GM23338 (cell line): ENCODE data around the gene CRYBB3. TPM values are rescaled to one million over a fixed set of nuclear protein-coding genes. Genes with fewer than 3 reads are reported as not detected.

ENCODE experiments used
- ATAC-seq: fragments of 200-7000 bp; cut with Tn5 transposase; 3 replicates; pipeline ENCODE4 v1.9.1; 2020
- DNase-seq: peaks from one replicate; pipeline ENCODE4 v3.0.0-alpha.2; 2015; ENCODE audit warnings: low spot score
- H2AFZ ChIP-seq: fragments of 200-600 bp; sonication (generic); 2 replicates; pipeline ENCODE4 v1.8.0; 2016; ENCODE audit warnings: antibody characterized with exemption, mild to moderate bottlenecking, moderate library complexity
- H3F3A ChIP-seq: fragments of 200-600 bp; sonication (generic); replicated peaks from 2 replicates; pipeline ENCODE4 v1.8.0; 2017; ENCODE audit warnings: antibody characterized with exemption, mixed run types, low read depth
- H3K27ac ChIP-seq: fragments of 200-600 bp; sonication (generic); 2 replicates; pipeline ENCODE4 v1.6.1; 2016; ENCODE audit warnings: low read depth
- H3K27me3 ChIP-seq: fragments of 200-600 bp; sonication (generic); 2 replicates; pipeline ENCODE4 v1.8.0; 2016; ENCODE audit warnings: mild to moderate bottlenecking, mixed run types, moderate library complexity; ENCODE audit not compliant: insufficient read depth
- H3K36me3 ChIP-seq: fragments of 200-600 bp; sonication (generic); 2 replicates; pipeline ENCODE4 v1.8.0; 2016; ENCODE audit warnings: mild to moderate bottlenecking; ENCODE audit not compliant: insufficient read depth
- H3K4me1 ChIP-seq: fragments of 200-600 bp; sonication (generic); 2 replicates; pipeline ENCODE4 v1.8.0; 2016; ENCODE audit warnings: mild to moderate bottlenecking, moderate library complexity; ENCODE audit not compliant: insufficient read depth
- H3K4me2 ChIP-seq: fragments of 200-600 bp; sonication (generic); 2 replicates; pipeline ENCODE4 v1.7.1; 2017; ENCODE audit warnings: mixed run types
- H3K4me3 ChIP-seq: fragments of 200-600 bp; sonication (generic); 2 replicates; pipeline ENCODE4 v1.6.1; 2016; ENCODE audit warnings: mixed run types
- H3K79me2 ChIP-seq: fragments of 200-600 bp; sonication (generic); replicated peaks from 2 replicates; pipeline ENCODE4 v1.8.0; 2017; ENCODE audit warnings: mild to moderate bottlenecking; ENCODE audit not compliant: insufficient read depth
- H3K9me2 ChIP-seq: fragments of 200-600 bp; sonication (generic); 2 replicates; pipeline ENCODE4 v1.8.0; 2017; ENCODE audit not compliant: insufficient read depth
- H4K20me1 ChIP-seq: fragments of 200-600 bp; sonication (generic); replicated peaks from 2 replicates; pipeline ENCODE4 v1.8.0; 2017; ENCODE audit warnings: mild to moderate bottlenecking; ENCODE audit not compliant: insufficient read depth
- H3K27ac Mint-ChIP-seq: 2 replicates; pipeline ENCODE4 v1.8.0; 2020; ENCODE audit warnings: inconsistent platforms, mild to moderate bottlenecking, moderate library complexity, mixed read lengths
- H3K27me3 Mint-ChIP-seq: 3 replicates; pipeline ENCODE4 v1.8.0; 2022; ENCODE audit warnings: low read depth, mild to moderate bottlenecking, moderate library complexity, mixed read lengths, inconsistent platforms; ENCODE audit not compliant: insufficient read depth, poor library complexity
- H3K36me3 Mint-ChIP-seq: 3 replicates; pipeline ENCODE4 v1.8.0; 2021; ENCODE audit warnings: low read depth, mild to moderate bottlenecking, inconsistent platforms, moderate library complexity, mixed read lengths
- H3K4me1 Mint-ChIP-seq: 3 replicates; pipeline ENCODE4 v1.8.0; 2020; ENCODE audit warnings: mild to moderate bottlenecking, inconsistent platforms, mixed read lengths
- H3K4me3 Mint-ChIP-seq: 3 replicates; pipeline ENCODE4 v1.8.0; 2021; ENCODE audit warnings: moderate library complexity, mild to moderate bottlenecking, inconsistent platforms, mixed read lengths
- H3K9me3 Mint-ChIP-seq: 3 replicates; pipeline ENCODE4 v1.8.0; 2020; ENCODE audit warnings: moderate library complexity, mild to moderate bottlenecking, inconsistent platforms, mixed read lengths
- CTCF ChIP-seq, 2 experiments: fragments of 200-600 bp in 1 of 2; sonication (generic) in 1 of 2; conservative IDR thresholded peaks; 2 replicates each; pipeline versions ENCODE4 v1.5.1 to v1.6.1; 2016 to 2017; ENCODE audit warnings: antibody characterized with exemption in 2 of 2, low read depth in 2 of 2, mild to moderate bottlenecking in 2 of 2, moderate library complexity in 1 of 2
- EZH2 ChIP-seq: fragments of 200-600 bp; sonication (generic); IDR thresholded peaks from one replicate; pipeline ENCODE4 v1.8.0; 2017; ENCODE audit warnings: antibody characterized with exemption, mild to moderate bottlenecking, low read depth; ENCODE audit not compliant: unreplicated experiment
- JUNB ChIP-seq: IDR thresholded peaks from one replicate; pipeline ENCODE4 v1.6.1; 2016; ENCODE audit warnings: antibody characterized with exemption; ENCODE audit not compliant: unreplicated experiment
- STAT1 ChIP-seq: IDR thresholded peaks from one replicate; pipeline ENCODE4 v1.6.1; 2016; ENCODE audit warnings: antibody characterized with exemption; ENCODE audit not compliant: unreplicated experiment
- ZNF114 ChIP-seq: fragments of 250-450 bp; sonication (Bioruptor Pico); IDR thresholded peaks from 2 replicates; pipeline ENCODE4 v1.5.0; 2020; ENCODE audit warnings: mild to moderate bottlenecking, moderate library complexity
- ZNF462 ChIP-seq: fragments of 250-450 bp; sonication (Bioruptor Pico); IDR thresholded peaks from 2 replicates; pipeline ENCODE4 v1.5.0; 2020; ENCODE audit warnings: mild to moderate bottlenecking, moderate library complexity
- polyA plus RNA-seq: library from polyadenylated mRNA; unstranded; fragments of >200 nt; fragmentation: Nextera tagmentation; extraction: Ambion mirVana; gene quantifications from 2 replicates; pipeline ENCODE4 v1.2.1, GENCODE V29; 2016
- total RNA-seq: library from RNA; depleted of rRNA; stranded (reverse); fragments of >200 nt; shearing (Covaris generic); gene quantifications from 2 replicates; pipeline ENCODE4 v1.2.3, GENCODE V29; 2014

Gene CRYBB3
- total and polyA plus RNA-seq, 2 experiments from 2014 or later: 0.28 TPM; not detected in 1

- Histone ChIP-seq H3K4me3 (no peak overlapping the region), H3K4me1 (no peaks in the 10 kb centered on the region), H2AFZ (no peak overlapping the region), H3K36me3 (no peaks in the 10 kb centered on the region), H4K20me1 (no peaks in the 10 kb centered on the region; the same call in 1 of the 2 replicates), H3K27me3 (no peaks in the 10 kb centered on the region), H3K79me2 (no peaks in the 10 kb centered on the region), H3F3A (no peaks in the 10 kb centered on the region), H3K9me2 (no peaks in the 10 kb centered on the region), H3K4me2 (no peak overlapping the region), H3K27ac (no peak overlapping the region)
- Mint-ChIP-seq H3K4me1 (no peaks in the 10 kb centered on the region), H3K36me3 (peaks cover 47% of the 10 kb centered on the region), H3K27me3 (peaks cover 3% of the 10 kb centered on the region), H3K4me3 (no peak overlapping the region), H3K27ac (no peak overlapping the region), H3K9me3 (no peaks in the 10 kb centered on the region; the same call in 2 of the 3 replicates)
- DNase-seq (no peak), ATAC-seq (no peak)
- TF ChIP-seq ZNF114 (CRISPR knock-in tag): no peak
Measured at GRCh38 chr22:25187469-25187868, 12.2 kb upstream of the CRYBB3 start.

- DNase-seq (no peak), ATAC-seq (no peak)
- no peaks in the 10 kb centered on the region; the same call in 2 of the 3 replicates for H3K9me3 Mint-ChIP-seq
- no peaks in the 10 kb centered on the region for H3F3A ChIP-seq
- no peaks in the 10 kb centered on the region for H3K79me2 ChIP-seq
- H3K4me3 Mint-ChIP-seq: no peak overlapping the region
- H3K9me2 ChIP-seq: no peaks in the 10 kb centered on the region
- peaks cover 10% of the 10 kb centered on the region; the same call in 1 of the 2 replicates for H4K20me1 ChIP-seq
- H3K27ac ChIP-seq: no peak overlapping the region
- no peak overlapping the region for H3K4me2 ChIP-seq
- H3K36me3 ChIP-seq: no peaks in the 10 kb centered on the region; the same call in 1 of the 2 replicates
- H3K27ac Mint-ChIP-seq: no peak overlapping the region
- H2AFZ ChIP-seq: no peak overlapping the region
- no peaks in the 10 kb centered on the region for H3K27me3 ChIP-seq
- no peak overlapping the region for H3K4me3 ChIP-seq
- H3K4me1 Mint-ChIP-seq: 0 out of 3 replicates have a peak, but pooled peaks cover 3% of the 10 kb centered on the region
- peaks cover 3% of the 10 kb centered on the region for H3K27me3 Mint-ChIP-seq
- peaks cover 27% of the 10 kb centered on the region for H3K36me3 Mint-ChIP-seq
- no peaks in the 10 kb centered on the region for H3K4me1 ChIP-seq
- TF ChIP-seq ZNF462 (CRISPR knock-in tag): no peak
- no peak for TF ChIP-seq EZH2
- no peak for TF ChIP-seq CTCF (conservative IDR thresholded peaks at IDR 0.05; ENCODE audit: low read depth in 2 of 2)
- TF ChIP-seq JUNB: no peak
- no peak for TF ChIP-seq STAT1
Measured at GRCh38 chr22:25192406-25192805, 7.3 kb upstream of the CRYBB3 start.
